ENCODE data around the gene GRIA1.

The GRIA1 gene

GRCh38 chr5:153749960-153750359, 259.5 kb downstream of the GRIA1 start:
- no peak for TF ChIP-seq CTCF (IDR thresholded peaks at IDR 0.05; ENCODE audit: extremely low read depth, missing control alignments)
- no peak for DNase-seq (ENCODE audit: low spot score)

- no peak for TF ChIP-seq CTCF (IDR thresholded peaks at IDR 0.05; ENCODE audit: extremely low read depth, missing control alignments)
- no peak for DNase-seq (ENCODE audit: low spot score)
Observed at GRCh38 chr5:153751251-153751650, 260.8 kb downstream of the GRIA1 start.

GRCh38 chr5:153752890-153753289, 262.4 kb downstream of the GRIA1 start:
- no peak for DNase-seq (ENCODE audit: low spot score)
- TF ChIP-seq CTCF (IDR thresholded peaks at IDR 0.05; ENCODE audit: extremely low read depth, missing control alignments) = no peak

GRCh38 chr5:153753645-153754432, 263.4 kb downstream of the GRIA1 start:
- TF ChIP-seq CTCF (IDR thresholded peaks at IDR 0.05; ENCODE audit: extremely low read depth, missing control alignments) = no peak

GRCh38 chr5:153755913-153756500, 265.5 kb downstream of the GRIA1 start:
- DNase-seq (ENCODE audit: low spot score) = no peak
- TF ChIP-seq CTCF (IDR thresholded peaks at IDR 0.05; ENCODE audit: extremely low read depth, missing control alignments) = no peak

More at GRCh38 chr5:153753645-153754432, 263.4 kb downstream of the GRIA1 start:
- DNase-seq (ENCODE audit: low spot score) = no peak

- DNase-seq (ENCODE audit: low spot score) = no peak
- TF ChIP-seq CTCF (IDR thresholded peaks at IDR 0.05; ENCODE audit: extremely low read depth, missing control alignments) = no peak
Observed at GRCh38 chr5:153756540-153756939, 266.1 kb downstream of the GRIA1 start.

- no peak for DNase-seq (ENCODE audit: low spot score)
- no peak for TF ChIP-seq CTCF (IDR thresholded peaks at IDR 0.05; ENCODE audit: extremely low read depth, missing control alignments)
Observed at GRCh38 chr5:153765987-153766386, 275.5 kb downstream of the GRIA1 start.
